Stimulated activated CD8-positive, alpha-beta memory T cell treated with anti-CD3 and anti-CD28 coated beads, Interleukin-12 subunit alpha, Interleukin-12 subunit beta, amount 100 ng/mL, for 4 hours (primary cell): ENCODE results near the gene DLGAP3.

Experiments used
- DNase-seq: peaks from one replicate; pipeline ENCODE4 v3.0.0-alpha.2; 2020; ENCODE audit warnings: low read depth

The DLGAP3 gene

DNA sequence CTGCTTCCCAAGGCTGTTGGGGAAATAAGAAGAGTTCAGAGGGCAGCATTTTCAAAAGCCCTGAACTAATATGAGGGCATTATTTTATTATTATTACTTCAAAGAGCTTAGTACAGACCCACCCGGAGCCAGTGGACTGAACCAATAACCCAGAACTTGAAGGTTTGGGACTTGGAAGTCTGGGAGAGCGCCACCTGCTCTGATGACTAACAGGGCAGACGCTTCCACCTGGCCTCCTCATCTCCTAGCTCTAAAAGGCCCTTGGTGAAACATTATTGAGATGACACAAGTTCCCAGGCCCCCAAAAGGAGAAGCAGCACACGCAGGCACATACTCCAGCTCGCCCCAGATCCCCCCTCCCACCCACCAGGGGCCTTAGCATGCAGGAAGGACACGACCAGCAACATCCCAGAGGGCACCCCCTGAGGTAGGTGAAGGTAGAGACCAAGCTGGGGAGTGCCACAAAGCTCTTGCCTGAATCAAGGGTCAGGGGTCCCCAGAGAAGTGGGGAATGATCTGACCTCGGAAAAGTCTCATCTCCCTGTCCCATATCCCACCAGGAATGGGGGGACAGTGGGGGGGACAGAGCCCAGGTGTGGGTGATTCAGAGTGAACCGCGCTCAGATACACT lies 1.3 kb downstream of the DLGAP3 start:
- DNase-seq: no peak

DNA sequence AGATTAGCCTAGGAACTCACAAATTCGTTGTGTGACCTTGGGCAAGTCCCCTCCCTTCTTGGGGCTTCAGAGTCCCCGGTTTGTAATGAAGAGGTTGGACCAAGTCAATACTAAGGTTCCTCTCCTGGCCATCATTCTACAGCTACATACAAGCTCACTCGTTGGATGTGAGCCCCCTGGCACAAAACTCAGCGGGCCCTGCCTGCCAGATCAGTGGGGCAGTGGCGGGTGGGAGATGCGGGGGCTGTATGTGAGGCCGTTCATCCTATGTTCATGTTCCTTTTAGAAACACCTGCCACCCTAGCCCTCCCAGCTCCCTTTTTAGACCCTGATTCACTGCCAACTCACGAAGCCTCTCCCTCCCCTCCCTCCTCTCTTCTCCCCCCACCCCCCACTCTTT lies 2.1 kb downstream of the DLGAP3 start:
- DNase-seq: no peak

DNA sequence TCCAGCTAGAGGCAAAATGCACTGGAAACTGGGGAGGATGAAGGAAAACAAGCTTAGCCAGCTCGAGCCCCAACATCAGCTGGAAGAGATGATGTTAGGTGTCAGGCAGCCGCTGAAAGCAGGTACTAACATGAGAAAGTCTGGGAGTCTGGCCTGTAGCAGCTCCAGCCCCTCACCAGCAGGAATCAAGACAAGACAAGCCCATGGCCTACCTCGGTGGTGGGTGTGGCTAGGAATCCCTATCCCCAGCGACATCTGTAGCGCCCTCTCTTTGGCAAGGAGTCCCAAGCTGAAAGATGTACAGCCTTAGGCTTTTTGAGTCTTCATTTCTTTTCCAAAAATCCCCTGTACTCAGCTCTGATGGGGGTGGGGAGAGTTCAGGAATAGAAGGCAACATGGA lies 2.6 kb downstream of the DLGAP3 start:
- DNase-seq: no peak

DNA sequence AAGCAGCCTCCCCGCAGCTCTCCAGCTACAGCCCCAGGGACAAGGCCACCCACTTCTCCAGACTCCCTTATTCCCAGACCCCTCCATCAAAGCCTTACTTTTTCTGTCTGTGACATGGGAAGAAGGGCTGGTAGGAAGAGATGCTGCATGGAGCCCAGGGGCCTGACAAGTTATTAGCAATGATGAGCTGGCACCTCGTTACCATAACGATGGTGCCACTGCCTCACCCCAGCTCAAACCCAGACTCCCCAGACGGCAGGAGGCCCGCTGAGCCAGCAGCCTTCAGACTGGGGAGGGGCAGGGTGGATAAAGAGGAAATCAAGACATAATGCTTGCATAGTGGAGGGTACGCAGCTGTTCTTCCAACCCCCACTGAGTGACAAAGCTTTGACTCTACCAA lies 3.3 kb downstream of the DLGAP3 start:
- no peak for DNase-seq

DNA sequence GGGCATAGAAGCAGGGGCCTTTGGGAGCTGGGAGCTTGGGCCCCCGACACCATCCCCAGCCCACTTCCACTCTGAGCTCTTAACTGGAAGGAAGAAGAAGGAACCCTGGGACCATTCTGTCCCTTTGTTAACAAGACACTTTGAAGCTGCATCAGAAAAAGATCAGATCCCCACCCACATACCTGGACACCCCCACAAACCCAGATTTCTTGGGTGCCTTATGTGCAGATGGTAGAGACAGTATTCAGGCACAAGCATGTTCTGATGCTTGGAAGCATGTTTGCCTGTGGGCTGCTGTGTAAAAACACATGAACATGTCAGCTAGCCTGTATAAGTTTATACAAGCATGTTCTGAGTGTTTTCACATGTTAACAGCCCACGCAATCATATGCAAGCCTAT lies 3.7 kb downstream of the DLGAP3 start:
- no peak for DNase-seq

DNA sequence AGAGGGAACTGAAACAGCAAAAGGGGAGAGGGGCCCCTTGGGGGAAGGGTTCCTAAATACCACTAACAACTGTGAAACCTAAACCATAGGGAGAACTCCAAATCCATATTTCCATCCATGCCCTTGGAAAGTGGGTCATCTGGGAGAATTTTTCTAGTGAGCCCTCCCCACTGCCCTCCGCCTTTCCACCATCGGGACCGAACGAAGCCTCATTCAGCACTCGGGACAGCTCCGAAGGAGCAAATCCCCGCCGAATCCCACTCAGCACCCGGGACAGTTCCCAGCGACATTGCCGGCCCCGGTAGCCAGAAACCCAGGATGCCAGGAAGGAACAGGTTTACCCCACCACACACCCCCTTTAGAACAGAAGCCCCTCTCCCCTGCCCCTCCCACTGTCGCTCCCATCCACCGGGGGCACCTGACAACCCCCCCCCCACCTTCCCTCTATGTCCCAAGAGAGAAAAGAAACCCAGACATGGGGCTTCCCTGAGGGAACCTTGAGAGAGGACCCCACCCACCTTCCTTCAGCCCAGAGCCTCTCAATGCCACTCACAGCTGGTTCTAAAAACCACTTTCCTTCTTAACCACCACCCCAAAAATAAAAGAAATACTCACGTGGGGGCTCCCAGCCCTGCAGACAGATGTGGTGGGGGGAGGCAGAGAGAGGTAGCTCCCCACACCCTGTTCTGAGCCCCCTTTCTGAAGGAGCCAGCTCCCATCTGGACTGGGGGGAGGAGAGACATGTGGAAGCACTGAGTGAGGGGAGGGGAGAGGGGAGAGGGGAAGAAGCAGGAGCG lies 4.5 kb downstream of the DLGAP3 start:
- DNase-seq: no peak

DNA sequence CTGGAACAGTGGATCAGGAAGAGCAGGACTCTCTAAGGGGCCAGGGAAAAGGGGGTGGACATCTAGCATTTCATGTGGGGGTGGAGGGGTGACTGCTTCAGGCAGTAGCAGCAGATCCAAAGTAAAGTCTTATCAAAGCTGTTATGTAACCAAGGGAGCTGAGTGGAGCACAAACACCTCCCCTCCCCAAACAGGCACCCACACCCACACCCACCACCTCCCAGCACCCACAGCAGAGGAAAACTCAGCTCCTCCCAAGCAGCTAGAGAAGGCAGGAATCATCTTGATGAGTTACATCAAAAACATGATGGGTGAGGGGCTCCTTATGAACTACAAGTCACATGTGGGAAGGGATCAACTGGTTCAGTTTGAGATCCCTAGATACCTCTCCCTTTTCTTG lies 6.0 kb downstream of the DLGAP3 start:
- DNase-seq: no peak

DNA sequence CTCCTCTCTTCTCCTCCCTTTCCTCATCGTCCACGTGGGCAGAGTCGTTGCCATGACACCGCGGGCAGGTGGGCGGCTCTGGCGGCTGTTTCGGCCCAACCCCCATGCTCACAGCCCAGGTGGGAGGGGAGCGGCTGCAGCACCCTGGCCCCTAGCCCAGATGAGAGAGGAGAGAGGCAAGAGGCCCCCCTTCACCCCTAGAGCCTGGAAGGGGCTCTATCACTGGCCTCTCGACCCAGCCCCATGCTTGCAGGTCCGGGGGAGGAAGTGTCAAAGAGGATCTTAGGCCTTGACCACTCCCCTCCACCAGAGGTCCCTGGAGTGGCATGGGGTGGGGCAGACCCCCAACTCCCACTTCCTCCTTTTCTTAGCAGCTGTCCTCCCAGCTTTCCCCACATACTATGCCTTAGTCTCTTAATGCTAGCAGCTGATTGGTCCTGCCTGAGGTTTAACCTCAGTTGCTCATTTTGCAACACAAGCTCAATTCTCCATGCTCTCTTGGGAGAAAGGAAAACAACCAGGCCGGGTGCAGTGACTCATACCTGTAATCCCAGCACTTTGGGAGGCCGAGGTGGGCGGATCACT lies 10.4 kb downstream of the DLGAP3 start:
- no peak for DNase-seq

DNA sequence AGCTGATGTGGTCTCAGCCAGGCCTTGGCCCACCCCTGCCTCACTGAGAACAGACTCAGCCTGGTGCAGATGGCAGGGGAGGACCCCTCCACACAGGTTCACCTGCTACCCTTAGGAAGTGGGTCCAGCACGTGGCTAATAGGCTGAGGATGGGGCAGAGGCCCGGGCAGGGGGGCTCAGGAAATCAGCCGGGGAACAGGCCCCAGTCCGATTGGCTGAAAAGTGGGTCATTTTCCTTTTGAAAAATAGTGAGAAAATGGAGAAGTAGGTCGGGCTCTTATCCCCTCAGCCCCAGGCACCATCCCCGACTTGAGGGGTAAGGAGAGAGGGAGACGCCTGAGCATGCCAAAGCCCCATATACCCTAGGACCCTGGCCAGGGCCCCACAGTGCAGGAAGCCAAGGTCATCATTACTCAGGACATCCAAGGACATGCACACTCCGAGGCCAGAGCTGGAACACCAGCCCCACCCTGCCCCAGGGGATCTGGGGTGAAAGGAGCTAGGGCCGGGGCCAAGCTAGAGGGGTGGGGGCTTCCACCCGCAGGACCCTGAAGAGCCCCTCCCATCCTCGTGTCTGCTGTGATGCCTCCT lies 11.0 kb downstream of the DLGAP3 start:
- no peak for DNase-seq

DNA sequence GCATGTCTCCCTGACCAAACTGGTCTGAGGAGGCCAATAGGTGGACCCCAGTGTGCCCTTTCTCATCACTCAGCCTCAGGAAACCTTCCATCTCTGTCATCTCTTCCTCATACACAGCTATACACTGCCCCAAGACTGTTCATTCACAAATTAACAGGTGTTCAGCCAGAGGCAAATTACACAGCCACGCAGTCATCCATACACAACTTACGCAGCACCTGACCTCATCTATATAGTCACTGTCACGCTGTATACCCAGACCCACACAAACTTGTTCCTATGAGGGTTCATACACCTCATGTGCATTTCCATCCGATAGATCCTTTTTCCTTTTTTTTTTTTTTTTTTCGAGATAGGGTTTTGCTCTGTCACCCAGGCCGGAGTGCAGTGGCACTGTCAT lies 12.4 kb downstream of the DLGAP3 start:
- DNase-seq: no peak

DNA sequence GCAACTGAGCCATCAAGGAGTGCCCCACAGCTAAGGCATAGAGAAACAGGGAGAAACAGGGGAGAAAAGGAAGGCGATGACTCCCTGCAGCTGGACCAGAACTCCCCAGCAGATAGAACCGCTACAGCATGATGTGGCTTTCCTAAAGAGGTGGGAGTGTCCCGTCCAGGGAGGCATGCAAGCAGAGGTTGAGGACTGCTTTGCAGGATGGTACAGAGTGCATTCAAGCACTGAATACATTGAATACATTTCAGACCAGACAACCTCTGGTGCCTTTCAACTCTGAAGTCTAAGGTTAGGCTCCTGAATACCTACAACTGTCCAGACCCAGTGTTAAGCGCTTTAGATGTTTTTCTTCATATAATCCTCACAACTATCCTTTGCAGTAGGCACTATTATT lies 13.3 kb downstream of the DLGAP3 start:
- DNase-seq: no peak

DNA sequence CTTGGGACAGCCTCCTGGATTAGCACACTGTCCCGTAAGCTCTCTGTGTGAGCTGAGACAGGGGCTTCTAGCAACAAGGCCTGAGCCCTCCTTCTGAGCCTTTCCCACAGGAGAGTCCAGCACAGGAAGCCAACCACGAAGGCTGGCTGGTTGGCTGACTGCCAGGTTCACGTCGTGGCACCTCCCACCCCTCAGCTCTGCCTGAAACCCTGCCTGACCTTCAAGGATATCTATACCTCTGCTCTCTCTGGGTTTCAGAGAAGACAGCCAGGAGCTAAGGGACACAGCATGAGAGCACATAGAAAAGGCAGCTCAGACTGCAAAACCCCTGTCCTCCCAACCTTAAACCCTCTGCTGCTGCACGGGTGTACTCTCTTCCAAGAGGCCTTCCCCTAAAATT lies 13.9 kb downstream of the DLGAP3 start:
- no peak for DNase-seq

DNA sequence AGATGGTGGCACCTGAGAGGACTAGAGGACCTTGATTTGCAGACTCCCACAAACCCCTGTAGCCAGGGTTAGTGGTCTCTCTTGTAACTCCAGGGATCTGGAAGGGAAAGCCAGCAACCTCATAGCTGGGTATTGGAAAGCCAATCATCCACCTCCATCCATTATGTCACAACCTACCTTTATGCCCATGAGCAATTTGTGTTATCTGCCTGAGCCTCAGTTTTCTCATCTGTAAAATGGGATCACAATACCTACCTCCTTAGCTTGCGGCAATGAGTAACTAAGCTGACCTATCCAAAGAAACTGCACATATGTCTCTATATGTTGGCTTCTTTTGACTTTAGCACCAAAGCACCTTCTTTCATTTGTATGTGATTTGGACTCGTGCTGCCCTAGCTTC lies 14.5 kb downstream of the DLGAP3 start:
- DNase-seq: no peak

DNA sequence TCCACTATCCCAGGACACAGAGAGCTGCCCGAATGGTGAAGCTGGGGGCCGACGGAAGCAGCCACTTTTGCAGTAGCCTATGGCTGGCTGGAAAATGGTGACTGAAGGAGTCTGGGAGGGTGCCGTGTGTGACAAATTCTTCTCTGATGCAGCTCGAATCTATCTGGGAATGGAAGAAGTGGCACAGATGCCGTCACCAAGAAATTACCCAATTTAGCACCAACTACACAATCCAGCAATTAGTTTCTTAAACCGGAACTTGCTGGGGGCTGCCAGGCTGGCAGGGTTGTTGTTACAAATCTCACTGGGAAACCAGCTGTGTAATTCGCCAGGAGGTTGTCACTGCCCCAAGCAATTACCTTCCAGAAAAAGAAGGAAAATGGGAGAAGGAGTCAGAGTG lies 18.0 kb downstream of the DLGAP3 start:
- DNase-seq: no peak

DNA sequence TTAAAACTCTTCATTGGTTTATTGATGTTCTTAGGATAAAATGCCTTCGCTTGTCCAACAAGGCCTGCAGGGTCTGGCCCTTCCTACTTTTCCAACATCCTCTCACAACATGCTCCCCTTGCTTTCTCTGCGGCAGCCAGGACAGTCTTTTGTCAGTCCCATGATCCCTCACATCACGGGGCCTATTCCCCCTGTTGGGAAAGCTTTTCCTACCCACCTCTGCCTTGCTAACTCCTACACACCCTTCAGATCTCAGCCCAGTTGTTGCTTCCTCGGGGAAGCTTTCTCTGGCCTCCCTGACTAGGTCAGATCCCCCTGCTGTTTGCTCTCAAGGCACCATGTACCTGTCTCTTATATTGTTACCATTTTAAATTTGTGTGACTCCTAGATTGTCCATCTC lies 19.0 kb downstream of the DLGAP3 start:
- DNase-seq: no peak

DNA sequence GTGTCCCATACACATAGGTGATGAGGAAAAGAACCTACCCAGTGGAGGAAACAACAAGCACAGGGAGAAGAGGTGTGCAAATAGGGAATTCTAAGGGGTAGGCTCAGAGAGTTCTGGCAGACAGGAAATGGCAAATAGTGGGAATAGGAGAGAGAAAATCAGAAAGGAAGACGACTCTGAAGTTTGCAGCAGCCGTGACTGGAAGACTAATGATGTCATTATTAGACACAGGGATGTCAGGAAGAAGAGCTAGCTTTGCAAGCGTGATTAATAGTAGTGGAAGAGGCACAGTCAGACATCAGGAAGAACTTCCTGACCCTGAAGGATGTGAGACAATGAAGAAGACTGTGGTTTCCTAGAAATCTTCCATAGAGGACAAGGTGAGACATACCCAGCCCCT lies 21.1 kb downstream of the DLGAP3 start:
- DNase-seq: no peak

DNA sequence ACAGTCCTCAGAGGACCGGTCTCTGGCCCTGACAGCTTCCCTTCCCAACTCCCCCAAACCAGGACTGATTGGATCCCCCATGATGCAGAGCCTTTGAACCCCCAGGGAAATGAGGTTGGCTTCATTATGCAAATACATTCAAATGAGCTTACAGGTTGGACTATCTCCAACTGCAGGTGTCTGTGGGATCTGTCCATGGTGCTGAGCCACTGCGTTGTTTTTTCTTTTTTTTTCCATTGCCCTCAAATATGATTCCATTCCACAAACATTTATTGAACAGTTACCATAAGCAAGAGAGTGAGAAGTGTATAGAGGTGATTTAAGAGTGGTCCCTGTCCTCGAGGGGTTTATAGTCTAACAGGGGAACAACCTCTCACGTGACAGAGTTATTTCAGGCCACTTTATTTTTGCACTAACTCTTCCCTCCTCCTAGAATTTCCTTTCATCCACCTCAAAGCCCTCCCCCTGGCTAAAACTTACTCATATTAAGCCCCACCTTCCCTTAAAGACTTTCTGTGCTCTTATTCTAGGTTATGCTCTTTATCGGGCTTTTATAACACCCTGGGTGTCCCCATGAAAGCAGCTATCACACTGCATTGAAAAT lies 21.9 kb downstream of the DLGAP3 start:
- no peak for DNase-seq

DNA sequence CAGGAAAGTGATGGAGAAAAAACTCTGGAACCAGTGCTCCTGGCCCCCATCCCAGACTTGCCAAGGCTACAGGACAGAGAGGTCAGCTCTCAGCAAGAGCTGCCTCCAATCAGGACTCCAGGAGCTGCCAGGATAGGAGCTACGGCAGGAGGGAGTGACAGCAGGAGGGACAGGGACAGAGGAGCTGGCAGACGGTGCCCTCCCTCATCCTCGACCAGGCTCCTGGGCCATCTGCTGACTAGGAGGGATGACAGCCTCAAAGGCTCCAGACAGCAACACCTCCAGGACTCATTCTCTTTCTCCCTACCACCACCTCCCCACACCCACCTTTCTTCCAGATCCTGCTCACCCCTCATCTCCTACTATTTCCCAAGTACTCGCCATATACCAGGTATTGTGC lies 22.7 kb downstream of the DLGAP3 start:
- no peak for DNase-seq

DNA sequence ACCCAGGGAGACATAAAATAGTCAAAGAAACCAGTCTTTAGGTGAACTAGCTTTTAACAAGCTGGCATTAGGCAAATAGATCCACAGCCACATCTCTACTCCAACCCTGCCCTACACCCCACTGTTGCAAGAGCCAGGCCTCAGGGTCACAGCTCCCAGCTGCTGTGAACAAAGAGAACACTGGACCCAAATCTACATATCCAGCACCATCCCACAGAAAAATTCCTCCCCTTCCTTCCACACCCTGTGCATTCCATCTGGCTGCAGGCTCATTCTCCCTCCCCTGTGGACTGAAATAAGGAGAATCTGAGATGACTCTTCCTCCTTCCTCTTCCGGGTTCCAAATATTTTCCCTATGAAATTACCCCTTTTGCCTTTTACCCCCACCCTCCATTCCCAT lies 23.2 kb downstream of the DLGAP3 start:
- no peak for DNase-seq

DNA sequence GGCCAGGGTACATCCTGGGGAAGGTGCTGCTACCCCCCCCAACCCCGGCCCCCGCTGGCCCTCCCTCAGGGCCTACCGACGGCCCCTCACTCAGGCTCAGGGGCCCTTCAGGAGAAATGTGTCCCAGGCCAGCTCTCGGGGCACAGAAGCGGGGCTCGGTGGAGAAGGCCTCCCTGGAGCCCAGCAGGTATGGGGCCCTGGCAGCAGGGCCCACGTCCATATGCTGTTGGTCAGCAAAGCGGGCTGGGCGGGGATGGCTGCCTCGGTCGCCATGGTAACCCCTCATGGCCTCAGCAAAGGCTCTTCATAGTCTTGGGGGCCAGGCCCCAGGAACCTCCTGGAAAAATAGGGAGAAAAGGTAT lies 24.4 kb downstream of the DLGAP3 start:
- DNase-seq: no peak

DNA sequence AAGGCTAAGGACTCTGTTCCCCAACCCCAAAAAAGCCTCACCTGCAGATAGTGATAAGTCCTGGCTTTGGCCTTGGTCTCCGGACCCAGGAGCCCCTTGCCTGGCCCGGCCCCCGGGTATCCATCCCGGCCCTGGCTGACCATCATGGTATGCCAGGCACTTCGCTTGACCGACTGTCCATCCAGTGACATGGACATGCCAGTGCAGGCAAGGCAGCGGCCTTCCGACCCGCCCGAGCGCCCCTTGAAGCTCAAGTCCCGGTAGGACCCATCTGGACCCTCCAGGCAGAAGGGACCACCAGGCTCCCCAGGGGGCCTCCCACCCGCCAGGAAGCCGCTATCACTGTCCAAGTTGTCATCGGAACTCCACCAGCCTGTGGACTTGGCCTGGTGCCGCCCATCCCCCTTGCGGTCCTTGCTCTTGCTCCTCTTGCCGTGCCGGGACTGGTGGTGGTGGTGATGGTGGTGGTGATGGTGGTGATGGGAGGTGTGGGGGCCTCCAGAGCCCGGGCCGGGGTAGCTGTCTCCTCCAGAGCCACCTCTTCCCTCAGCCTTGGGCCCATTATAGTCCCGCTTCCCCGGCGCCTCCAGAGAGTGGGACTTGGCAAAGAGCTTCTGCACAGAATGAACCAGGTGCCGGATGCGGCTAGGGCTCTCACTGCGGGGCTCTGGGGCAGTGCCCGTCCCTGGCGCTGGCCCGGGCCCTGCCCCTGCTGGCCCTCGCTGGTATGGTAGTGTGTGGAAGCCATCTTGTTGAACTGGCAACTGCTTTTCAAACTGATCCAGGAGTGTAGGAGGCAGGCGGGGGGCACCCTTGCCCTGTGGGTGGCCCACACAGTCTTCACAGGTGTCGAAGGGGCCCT lies 25.0 kb downstream of the DLGAP3 start:
- no peak for DNase-seq

DNA sequence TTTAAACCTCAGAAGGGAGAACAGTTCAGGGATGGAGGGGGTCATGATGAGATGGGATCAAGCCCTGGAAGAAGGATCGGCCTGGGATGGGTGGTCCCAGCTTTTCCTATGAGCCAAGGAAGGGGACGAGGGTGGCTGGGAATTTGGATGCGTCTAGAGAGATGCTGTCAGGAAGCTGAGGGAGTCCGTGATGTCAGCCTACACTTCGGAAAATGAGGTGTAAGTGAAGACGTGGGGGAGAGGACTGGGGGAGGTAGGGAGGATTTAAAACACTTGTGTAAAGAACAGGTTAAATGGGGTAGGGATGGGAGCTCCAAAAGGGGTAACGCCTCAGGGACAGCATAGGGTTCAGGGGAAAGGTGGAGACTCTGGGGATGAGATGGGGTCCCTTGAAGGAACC lies 27.5 kb downstream of the DLGAP3 start:
- DNase-seq: no peak
